Lower leg skin (tissue), 4 donors: ENCODE measurements around the gene SNX1. TPM values are rescaled to one million over a fixed set of nuclear protein-coding genes. Genes with fewer than 3 reads are reported as not detected.

Experiments
- DNase-seq, 2 donors: peaks; one replicate each; pipeline ENCODE4 v3.0.0-alpha.2; 2019; ENCODE audit warnings: low spot score in 2 of 2
- H3K4me3 ChIP-seq: fragments of 200-600 bp; sonication (generic); 2 replicates; pipeline ENCODE4 v1.5.1; 2017; ENCODE audit warnings: mild to moderate bottlenecking, low read depth; ENCODE audit not compliant: poor library complexity, severe bottlenecking
- POLR2A ChIP-seq, 2 donors: fragments of 450-650 bp; IDR thresholded peaks; one replicate each; pipeline ENCODE4 v1.6.1; 2016 to 2017; ENCODE audit warnings: antibody characterized with exemption in 2 of 2, mild to moderate bottlenecking in 1 of 2, moderate library complexity in 1 of 2
- WGBS, 2 donors: methylation state at CpG; one replicate each; pipeline ENCODE4 v1.1.5; 2018; 5-methylcytosine and 5-hydroxymethylcytosine counted together
- intact Hi-C: fragments of 100-400 bp; cut with DNase I; formaldehyde crosslinking; loops from one replicate; pipeline ENCODE4 v1.15.0; 2023; ENCODE audit warnings: low total_unique reads
- total RNA-seq, 4 donors: library from RNA; depleted of rRNA; stranded (reverse); fragments of >200 nt; gene quantifications; one replicate each; pipeline ENCODE4 v1.1.0, GENCODE V29; 2016
- TF ChIP-seq, protein P1 (sequence below), 3 donors: fragments of 450-650 bp; IDR thresholded peaks; one replicate each; pipeline ENCODE4 v1.5.1; 2016; ENCODE audit warnings: antibody characterized with exemption in 3 of 3, mild to moderate bottlenecking in 3 of 3, moderate library complexity in 2 of 3

SNX1 gene
- total RNA-seq, 4 donors from 2014 or later: 51.3 to 94.9 (median 65.7) TPM

DNA sequence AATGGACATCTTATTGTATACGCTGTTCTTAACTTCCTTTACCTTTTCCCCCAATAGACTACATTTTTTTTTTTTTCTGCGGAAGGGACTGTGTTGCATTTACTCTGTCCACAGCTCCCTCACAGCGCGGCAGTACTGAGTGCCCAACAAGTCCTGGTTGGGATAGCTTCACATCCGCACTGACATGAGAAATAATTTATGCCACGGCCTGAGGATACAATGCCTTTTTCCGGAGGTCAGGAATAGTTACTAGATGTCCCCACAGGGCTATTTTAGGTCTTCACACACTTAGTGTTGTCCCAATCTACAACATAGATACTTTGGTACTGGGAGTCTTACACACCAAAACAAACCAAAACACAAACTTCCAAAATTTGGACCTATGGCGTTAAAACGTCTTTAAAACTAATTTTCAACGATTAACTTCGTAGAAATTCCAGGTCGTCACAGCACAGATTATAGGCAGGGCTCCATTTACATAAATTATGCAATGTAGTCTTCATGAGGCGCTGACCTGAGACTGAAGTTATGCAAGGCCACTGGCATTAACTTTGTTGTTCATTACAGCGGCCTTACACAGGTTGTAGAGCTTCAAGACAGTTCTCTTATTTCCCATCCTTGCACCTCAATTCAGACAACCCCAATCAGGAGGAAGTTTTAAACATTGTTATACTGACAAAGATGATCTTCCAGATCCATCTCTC lies 68.0 kb downstream of the SNX1 start:
- TF ChIP-seq, protein P1, sequence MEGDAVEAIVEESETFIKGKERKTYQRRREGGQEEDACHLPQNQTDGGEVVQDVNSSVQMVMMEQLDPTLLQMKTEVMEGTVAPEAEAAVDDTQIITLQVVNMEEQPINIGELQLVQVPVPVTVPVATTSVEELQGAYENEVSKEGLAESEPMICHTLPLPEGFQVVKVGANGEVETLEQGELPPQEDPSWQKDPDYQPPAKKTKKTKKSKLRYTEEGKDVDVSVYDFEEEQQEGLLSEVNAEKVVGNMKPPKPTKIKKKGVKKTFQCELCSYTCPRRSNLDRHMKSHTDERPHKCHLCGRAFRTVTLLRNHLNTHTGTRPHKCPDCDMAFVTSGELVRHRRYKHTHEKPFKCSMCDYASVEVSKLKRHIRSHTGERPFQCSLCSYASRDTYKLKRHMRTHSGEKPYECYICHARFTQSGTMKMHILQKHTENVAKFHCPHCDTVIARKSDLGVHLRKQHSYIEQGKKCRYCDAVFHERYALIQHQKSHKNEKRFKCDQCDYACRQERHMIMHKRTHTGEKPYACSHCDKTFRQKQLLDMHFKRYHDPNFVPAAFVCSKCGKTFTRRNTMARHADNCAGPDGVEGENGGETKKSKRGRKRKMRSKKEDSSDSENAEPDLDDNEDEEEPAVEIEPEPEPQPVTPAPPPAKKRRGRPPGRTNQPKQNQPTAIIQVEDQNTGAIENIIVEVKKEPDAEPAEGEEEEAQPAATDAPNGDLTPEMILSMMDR (IDR thresholded peaks at IDR 0.05): no peak
- H3K4me3 ChIP-seq: no peak overlapping the region
- intact Hi-C loops: no loop called here
- DNase-seq: peak in 1 of 2 donors; percentile 79
- WGBS, 2 donors: 36 to 37% methylated on average over 14 of the region's 14 CpGs

DNA sequence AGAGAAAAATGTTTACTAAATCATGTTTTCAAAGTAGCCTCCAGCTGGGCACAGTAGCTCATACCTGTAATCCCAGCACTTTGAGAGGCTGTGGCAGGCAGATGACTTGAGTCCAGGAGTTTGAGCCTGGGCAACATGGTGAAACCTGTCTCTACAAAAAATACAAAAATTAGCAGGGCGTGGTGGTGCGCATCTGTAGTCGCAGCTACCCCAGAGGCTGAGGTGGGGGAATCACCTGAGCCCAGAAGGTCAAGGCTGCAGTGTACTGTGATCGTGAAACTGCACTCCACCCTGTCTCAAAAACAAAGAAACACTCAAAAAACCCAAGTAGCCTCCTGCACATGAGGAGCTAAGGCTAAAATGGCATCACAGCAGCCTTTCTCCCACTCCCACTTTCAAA lies 68.7 kb downstream of the SNX1 start:
- intact Hi-C loops: no loop called here
- peak in 1 of 2 donors; percentile 65 for DNase-seq
- 77 to 78% methylated on average over 4 of the region's 4 CpGs for WGBS, 2 donors
- TF ChIP-seq POLR2A (IDR thresholded peaks at IDR 0.05): no peak
- TF ChIP-seq, protein P1 (IDR thresholded peaks at IDR 0.05): no peak
- no peak overlapping the region for H3K4me3 ChIP-seq

DNA sequence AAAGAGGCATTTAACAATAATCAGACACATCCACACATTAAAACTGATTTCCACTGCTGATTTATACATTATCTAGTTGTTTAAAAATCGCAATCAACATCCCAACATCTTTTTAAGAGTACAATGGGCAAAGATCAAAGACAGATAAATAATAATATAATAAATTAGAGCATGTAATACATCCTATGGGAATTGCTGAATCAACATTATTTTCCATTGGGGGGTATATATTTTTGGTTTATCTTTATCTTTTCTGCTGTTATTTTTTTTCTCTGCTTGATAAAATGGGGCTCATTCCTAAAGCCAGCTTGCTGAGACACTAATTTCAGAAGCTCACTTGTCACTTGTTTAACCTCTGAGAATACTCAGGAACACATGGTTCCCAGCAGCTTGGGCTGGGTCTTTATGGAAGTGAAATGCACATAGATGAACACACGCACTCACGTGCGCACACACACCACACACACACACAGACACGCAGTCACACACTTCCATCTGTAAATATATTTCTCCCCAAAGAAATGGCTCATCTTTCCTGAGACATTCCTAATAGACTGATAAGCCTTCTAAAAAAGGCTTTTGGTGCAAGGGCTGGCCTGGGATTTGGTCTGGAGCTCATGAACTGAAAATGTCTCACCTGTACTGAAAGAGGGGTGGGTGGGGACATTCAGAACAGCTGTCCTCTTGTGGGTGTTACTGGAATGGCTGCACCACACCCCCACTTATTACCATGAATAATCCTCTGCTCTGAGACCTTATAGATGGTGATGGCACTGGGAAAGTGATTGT lies 70.5 kb downstream of the SNX1 start:
- intact Hi-C loops: no loop called here
- DNase-seq: no peak
- no peak overlapping the region for H3K4me3 ChIP-seq
- TF ChIP-seq POLR2A (IDR thresholded peaks at IDR 0.05): no peak
- TF ChIP-seq, protein P1 (IDR thresholded peaks at IDR 0.05): no peak
- 79 to 82% methylated on average over 5 of the region's 5 CpGs for WGBS, 2 donors

DNA sequence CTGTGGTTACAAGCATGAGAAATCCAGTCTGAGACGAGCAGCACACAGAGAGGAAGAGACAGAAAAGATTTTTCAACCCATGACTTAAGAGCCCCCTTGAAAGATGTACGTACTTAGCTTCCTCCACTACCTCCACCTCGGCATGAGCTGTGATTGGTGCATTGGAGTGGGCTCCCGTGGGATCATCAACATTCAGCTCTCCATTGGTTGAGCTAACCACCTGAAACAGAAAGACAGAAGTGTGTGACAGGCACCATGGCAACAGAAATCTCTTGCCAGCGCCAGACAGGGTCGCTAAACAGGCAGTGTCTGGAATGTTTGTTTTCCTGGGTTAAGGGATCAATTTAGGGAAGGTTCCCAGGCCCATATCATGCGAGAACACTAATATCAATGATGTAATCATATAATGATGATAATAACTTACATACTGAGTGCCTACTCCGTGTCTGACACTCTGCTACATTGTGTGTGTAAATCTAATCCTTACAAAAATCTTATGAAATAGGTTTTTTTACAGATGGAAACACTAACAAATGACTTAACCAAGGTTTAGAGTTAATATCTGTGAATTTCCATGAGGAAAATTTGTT lies 84.5 kb downstream of the SNX1 start:
- DNase-seq: no peak
- intact Hi-C loops: no loop called here
- WGBS, 2 donors: 82 to 89% methylated on average over 8 of the region's 8 CpGs
- no peak for TF ChIP-seq POLR2A (IDR thresholded peaks at IDR 0.05)
- TF ChIP-seq, protein P1 (IDR thresholded peaks at IDR 0.05): no peak
- no peak overlapping the region for H3K4me3 ChIP-seq

DNA sequence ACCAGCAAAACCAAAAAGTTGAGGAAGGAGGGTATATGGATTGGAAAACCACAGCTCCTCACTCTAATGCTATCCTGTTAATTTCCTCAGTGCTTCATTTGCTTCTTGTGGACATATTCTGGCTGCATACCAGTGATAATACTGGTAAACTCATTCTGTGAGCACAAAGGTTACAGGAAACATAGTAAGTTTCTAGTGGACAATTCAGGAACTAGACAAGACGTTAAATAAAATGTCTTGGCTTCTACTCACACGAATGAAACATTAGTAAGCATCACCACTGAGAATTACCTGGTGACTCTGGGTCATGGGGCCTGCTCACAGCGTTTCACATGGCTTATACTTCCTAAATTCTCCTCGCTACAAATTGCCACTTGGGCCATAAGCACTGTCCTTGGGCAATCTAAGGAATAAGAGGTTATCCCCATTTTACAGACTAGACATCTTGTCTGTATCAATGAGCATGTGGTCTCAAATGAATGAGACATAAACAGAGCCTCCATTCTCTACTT lies 87.1 kb downstream of the SNX1 start:
- WGBS, 2 donors: 86 to 91% methylated on average over 4 of the region's 4 CpGs
- no peak for DNase-seq
- intact Hi-C loops: no loop called here
- TF ChIP-seq POLR2A (IDR thresholded peaks at IDR 0.05): no peak
- TF ChIP-seq, protein P1 (IDR thresholded peaks at IDR 0.05): no peak
- no peak overlapping the region for H3K4me3 ChIP-seq
